BLaER1 (cell line): ENCODE results near the gene TSPAN9.

Experiments
- H3K27ac ChIP-seq: shearing (Covaris generic); formaldehyde crosslinking; 2 replicates; pipeline ENCODE4 v1.8.1; 2022
- H3K27me3 ChIP-seq: shearing (Covaris generic); formaldehyde crosslinking; 2 replicates; pipeline ENCODE4 v1.8.1; 2022
- H3K36me3 ChIP-seq: shearing (Covaris generic); formaldehyde crosslinking; 2 replicates; pipeline ENCODE4 v1.8.1; 2022
- H3K4me1 ChIP-seq: shearing (Covaris generic); formaldehyde crosslinking; 2 replicates; pipeline ENCODE4 v1.8.1; 2022
- H3K4me2 ChIP-seq: shearing (Covaris generic); formaldehyde crosslinking; 2 replicates; pipeline ENCODE4 v1.8.1; 2022
- H3K4me3 ChIP-seq: shearing (Covaris generic); formaldehyde crosslinking; 2 replicates; pipeline ENCODE4 v1.8.1; 2022
- H3K9ac ChIP-seq: shearing (Covaris generic); formaldehyde crosslinking; 2 replicates; pipeline ENCODE4 v1.8.1; 2022
- H3K9me3 ChIP-seq: shearing (Covaris generic); formaldehyde crosslinking; 2 replicates; pipeline ENCODE4 v1.8.1; 2022
- H4K20me1 ChIP-seq: shearing (Covaris generic); formaldehyde crosslinking; 2 replicates; pipeline ENCODE4 v1.8.1; 2022
- Cebpa-rat ChIP-seq: shearing (Covaris generic); IDR thresholded peaks from 2 replicates; pipeline ENCODE4 v1.8.1; 2022

TSPAN9 gene

GRCh38 chr12:3316776-3317480, 239.7 kb downstream of the TSPAN9 start:
- H3K4me3 ChIP-seq, result no peak overlapping the region

GRCh38 chr12:3317481-3317815, 240.3 kb downstream of the TSPAN9 start:
- TF ChIP-seq Cebpa-rat, result no peak
- H3K4me2 ChIP-seq, result peak overlapping the region; percentile 83
- no peaks in the 10 kb centered on the region for H3K27me3 ChIP-seq
- H3K27ac ChIP-seq, result no peak overlapping the region
- H4K20me1 ChIP-seq, result no peaks in the 10 kb centered on the region
- no peak overlapping the region for H3K4me3 ChIP-seq
- H3K9ac ChIP-seq, result no peak overlapping the region
- peaks cover 43% of the 10 kb centered on the region for H3K4me1 ChIP-seq
- H3K36me3 ChIP-seq, result no peaks in the 10 kb centered on the region
- no peaks in the 10 kb centered on the region for H3K9me3 ChIP-seq

More at GRCh38 chr12:3316776-3317480, 239.7 kb downstream of the TSPAN9 start:
- no peaks in the 10 kb centered on the region for H4K20me1 ChIP-seq
- peaks cover 47% of the 10 kb centered on the region for H3K4me1 ChIP-seq
- no peaks in the 10 kb centered on the region for H3K27me3 ChIP-seq
- H3K27ac ChIP-seq, result no peak overlapping the region
- H3K36me3 ChIP-seq, result no peaks in the 10 kb centered on the region
- H3K4me2 ChIP-seq, result no peak overlapping the region
- no peak for TF ChIP-seq Cebpa-rat
- no peaks in the 10 kb centered on the region for H3K9me3 ChIP-seq
- no peak overlapping the region for H3K9ac ChIP-seq

- Histone ChIP-seq H3K27me3 (no peaks in the 10 kb centered on the region), H4K20me1 (no peaks in the 10 kb centered on the region), H3K9ac (no peak overlapping the region), H3K27ac (peak overlapping the region; percentile 47; the same call in 1 of the 2 replicates), H3K4me1 (peaks cover 41% of the 10 kb centered on the region), H3K4me3 (no peak overlapping the region), H3K36me3 (no peaks in the 10 kb centered on the region), H3K4me2 (peak overlapping the region; percentile 83), H3K9me3 (no peaks in the 10 kb centered on the region)
- TF ChIP-seq Cebpa-rat, result no peak
These were observed 240.8 kb downstream of the TSPAN9 start for GRCh38 chr12:3317841-3318501.

GRCh38 chr12:3319723-3320492, 242.7 kb downstream of the TSPAN9 start:
- H3K4me1 ChIP-seq, result peaks cover 41% of the 10 kb centered on the region
- TF ChIP-seq Cebpa-rat, result no peak
- H4K20me1 ChIP-seq, result no peaks in the 10 kb centered on the region
- H3K9ac ChIP-seq, result no peak overlapping the region
- no peaks in the 10 kb centered on the region for H3K27me3 ChIP-seq
- peak overlapping the region; percentile 17; the same call in 1 of the 2 replicates for H3K4me2 ChIP-seq
- no peak overlapping the region for H3K27ac ChIP-seq
- H3K36me3 ChIP-seq, result no peaks in the 10 kb centered on the region
- H3K9me3 ChIP-seq, result no peaks in the 10 kb centered on the region
- H3K4me3 ChIP-seq, result no peak overlapping the region

- Histone ChIP-seq H4K20me1 (no peaks in the 10 kb centered on the region), H3K27ac (no peak overlapping the region), H3K4me3 (no peak overlapping the region), H3K9me3 (no peaks in the 10 kb centered on the region), H3K27me3 (no peaks in the 10 kb centered on the region), H3K4me1 (peaks cover 34% of the 10 kb centered on the region), H3K4me2 (no peak overlapping the region), H3K36me3 (no peaks in the 10 kb centered on the region), H3K9ac (no peak overlapping the region)
- TF ChIP-seq Cebpa-rat, result no peak
These were observed 243.8 kb downstream of the TSPAN9 start for GRCh38 chr12:3320881-3321509.

- TF ChIP-seq Cebpa-rat, result no peak
- Histone ChIP-seq H3K4me3 (no peak overlapping the region), H4K20me1 (no peaks in the 10 kb centered on the region), H3K9me3 (no peaks in the 10 kb centered on the region), H3K9ac (no peak overlapping the region), H3K27ac (no peak overlapping the region), H3K36me3 (no peaks in the 10 kb centered on the region), H3K4me1 (peaks cover 34% of the 10 kb centered on the region), H3K4me2 (no peak overlapping the region), H3K27me3 (no peaks in the 10 kb centered on the region)
These were observed 244.7 kb downstream of the TSPAN9 start for GRCh38 chr12:3321881-3322280.

- Histone ChIP-seq H3K9me3 (no peaks in the 10 kb centered on the region), H3K27ac (no peak overlapping the region), H3K27me3 (no peaks in the 10 kb centered on the region), H3K4me3 (no peak overlapping the region), H3K36me3 (no peaks in the 10 kb centered on the region), H3K9ac (no peak overlapping the region), H3K4me2 (no peak overlapping the region), H4K20me1 (no peaks in the 10 kb centered on the region), H3K4me1 (peaks cover 23% of the 10 kb centered on the region)
- no peak for TF ChIP-seq Cebpa-rat
These were observed 246.0 kb downstream of the TSPAN9 start for GRCh38 chr12:3323002-3323685.

GRCh38 chr12:3325736-3326135, 248.6 kb downstream of the TSPAN9 start:
- no peaks in the 10 kb centered on the region for H3K4me1 ChIP-seq
- no peaks in the 10 kb centered on the region for H3K27me3 ChIP-seq
- no peaks in the 10 kb centered on the region for H4K20me1 ChIP-seq
- no peak overlapping the region for H3K9ac ChIP-seq
- no peak overlapping the region for H3K4me2 ChIP-seq
- no peak overlapping the region for H3K4me3 ChIP-seq
- no peaks in the 10 kb centered on the region for H3K36me3 ChIP-seq
- H3K27ac ChIP-seq, result no peak overlapping the region
- TF ChIP-seq Cebpa-rat, result no peak
- no peaks in the 10 kb centered on the region for H3K9me3 ChIP-seq

- no peak overlapping the region for H3K4me2 ChIP-seq
- no peak overlapping the region for H3K9ac ChIP-seq
- H3K27ac ChIP-seq, result no peak overlapping the region
- TF ChIP-seq Cebpa-rat, result no peak
- H3K9me3 ChIP-seq, result no peaks in the 10 kb centered on the region
- H3K36me3 ChIP-seq, result no peaks in the 10 kb centered on the region
- no peaks in the 10 kb centered on the region for H3K4me1 ChIP-seq
- no peaks in the 10 kb centered on the region for H4K20me1 ChIP-seq
- H3K4me3 ChIP-seq, result no peak overlapping the region
- H3K27me3 ChIP-seq, result no peaks in the 10 kb centered on the region
These were observed 249.1 kb downstream of the TSPAN9 start for GRCh38 chr12:3326156-3326849.
